Tibial artery (tissue), 4 donors: ENCODE measurements around the gene DNAL4.
A peak's percentile ranks its signal among the peaks of the same experiment; 100 is the strongest.
"Not testable (repeated sequence)": the region's sequence is repeated elsewhere in the genome, so short reads cannot be mapped to it uniquely, and the experiment has no call there.

Source experiments
- DNase-seq, 2 donors: peaks; one replicate each; pipeline ENCODE4 v3.0.0-alpha.2; 2019
- H3K27ac ChIP-seq, 2 donors: fragments of 200-600 bp; sonication (generic) in 1 of 2; 1 replicate in 1 of 2; 2 replicates in 1 of 2; pipeline ENCODE4 v1.5.1; 2018 to 2019; ENCODE audit warnings: mild to moderate bottlenecking in 1 of 2
- H3K27me3 ChIP-seq, 2 donors: fragments of 200-600 bp; sonication (generic) in 1 of 2; one replicate each; pipeline versions ENCODE4 v1.5.1 to v1.6.0; 2016 to 2019
- H3K36me3 ChIP-seq, 3 donors: fragments of 200-600 bp; sonication (generic) in 2 of 3; one replicate each; pipeline ENCODE4 v1.5.1; 2016 to 2019; ENCODE audit warnings: mild to moderate bottlenecking in 2 of 3
- H3K4me1 ChIP-seq, 4 donors: fragments of 200-600 bp; sonication (generic) in 2 of 4; 1 replicate in 3 of 4; 2 replicates in 1 of 4; pipeline ENCODE4 v1.5.1; 2016 to 2019
- H3K4me3 ChIP-seq, 2 donors: fragments of 200-600 bp; sonication (generic) in 1 of 2; 1 replicate in 1 of 2; 2 replicates in 1 of 2; pipeline ENCODE4 v1.5.1; 2018 to 2019; ENCODE audit warnings: mild to moderate bottlenecking in 2 of 2
- H3K9me3 ChIP-seq, 3 donors: fragments of 200-600 bp; sonication (generic) in 1 of 3; one replicate each; pipeline ENCODE4 v1.5.1; 2016 to 2019
- intact Hi-C: fragments of 100-400 bp; cut with DNase I; formaldehyde crosslinking; loops from one replicate; pipeline ENCODE4 v1.15.0; 2023; ENCODE audit warnings: low total_unique reads
- TF ChIP-seq, protein P1 (sequence below), 2 experiments: fragments of 200-600 bp in 1 of 2; fragments of 450-650 bp in 1 of 2; IDR thresholded peaks; one replicate each; pipeline ENCODE4 v1.5.1; 2017 to 2019; ENCODE audit warnings: antibody characterized with exemption in 2 of 2, mild to moderate bottlenecking in 1 of 2, moderate library complexity in 1 of 2

Gene DNAL4

DNA sequence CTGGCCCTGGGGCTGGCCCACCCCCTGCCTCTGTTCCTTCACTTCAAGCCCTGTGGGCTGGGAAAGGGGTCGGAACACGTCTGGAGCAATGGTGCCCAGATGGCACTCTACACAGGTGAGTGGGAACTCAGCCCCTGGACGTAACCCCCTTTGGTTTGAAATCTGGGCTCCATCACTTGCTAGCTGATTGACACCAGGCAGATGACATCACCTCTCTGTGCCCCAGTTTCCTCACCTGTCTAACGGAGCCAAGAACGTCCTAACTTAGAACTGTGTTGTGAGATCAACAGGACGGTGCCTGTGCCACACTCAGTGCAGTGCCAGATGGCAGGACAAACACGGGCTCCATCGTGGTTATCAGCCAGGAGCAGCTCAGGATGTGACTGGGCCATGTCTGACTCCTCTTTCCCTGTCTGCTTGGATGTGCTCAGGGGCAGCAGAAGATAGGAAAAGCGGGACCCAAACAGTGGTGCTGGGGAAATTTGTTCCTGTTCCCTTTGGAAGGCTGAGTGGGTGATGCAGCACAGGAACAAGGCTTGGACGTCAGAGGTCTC lies 25.5 kb upstream of the DNAL4 start:
- intact Hi-C loops = no loop called here
- Histone ChIP-seq H3K9me3 (no peaks in the 10 kb centered on the region), H3K4me1 (no peaks in the 10 kb centered on the region), H3K4me3 (no peak overlapping the region), H3K36me3 (peaks cover 0 to 39% (median 4%) of the 10 kb centered on the region in 3 donors), H3K27me3 (no peaks in the 10 kb centered on the region), H3K27ac (no peak overlapping the region)
- TF ChIP-seq, protein P1, sequence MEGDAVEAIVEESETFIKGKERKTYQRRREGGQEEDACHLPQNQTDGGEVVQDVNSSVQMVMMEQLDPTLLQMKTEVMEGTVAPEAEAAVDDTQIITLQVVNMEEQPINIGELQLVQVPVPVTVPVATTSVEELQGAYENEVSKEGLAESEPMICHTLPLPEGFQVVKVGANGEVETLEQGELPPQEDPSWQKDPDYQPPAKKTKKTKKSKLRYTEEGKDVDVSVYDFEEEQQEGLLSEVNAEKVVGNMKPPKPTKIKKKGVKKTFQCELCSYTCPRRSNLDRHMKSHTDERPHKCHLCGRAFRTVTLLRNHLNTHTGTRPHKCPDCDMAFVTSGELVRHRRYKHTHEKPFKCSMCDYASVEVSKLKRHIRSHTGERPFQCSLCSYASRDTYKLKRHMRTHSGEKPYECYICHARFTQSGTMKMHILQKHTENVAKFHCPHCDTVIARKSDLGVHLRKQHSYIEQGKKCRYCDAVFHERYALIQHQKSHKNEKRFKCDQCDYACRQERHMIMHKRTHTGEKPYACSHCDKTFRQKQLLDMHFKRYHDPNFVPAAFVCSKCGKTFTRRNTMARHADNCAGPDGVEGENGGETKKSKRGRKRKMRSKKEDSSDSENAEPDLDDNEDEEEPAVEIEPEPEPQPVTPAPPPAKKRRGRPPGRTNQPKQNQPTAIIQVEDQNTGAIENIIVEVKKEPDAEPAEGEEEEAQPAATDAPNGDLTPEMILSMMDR (IDR thresholded peaks at IDR 0.05) = no peak
- DNase-seq = no peak

DNA sequence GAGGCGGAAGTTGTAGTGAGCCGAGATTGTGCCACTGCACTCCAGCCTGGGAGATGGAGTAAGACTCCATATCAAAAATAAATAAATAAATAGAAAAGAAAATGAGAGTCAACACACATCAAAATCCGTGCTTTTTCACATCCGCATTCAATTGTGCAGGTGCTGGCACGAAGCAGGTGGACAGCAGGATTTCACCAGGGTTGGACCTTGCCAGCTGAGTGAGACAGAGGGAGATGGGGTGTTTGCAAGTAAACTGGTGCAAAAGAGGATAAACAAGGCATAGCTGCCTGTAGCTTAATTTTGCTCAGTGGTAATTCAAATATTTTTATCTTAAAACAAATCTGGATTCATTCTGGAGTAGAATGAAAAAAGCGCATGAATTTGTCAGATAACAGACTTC lies 23.3 kb upstream of the DNAL4 start:
- Histone ChIP-seq H3K27ac (no peak overlapping the region), H3K4me1 (no peaks in the 10 kb centered on the region), H3K4me3 (no peak overlapping the region), H3K9me3 (no peaks in the 10 kb centered on the region), H3K36me3 (peaks cover 0 to 27% (median 4%) of the 10 kb centered on the region in 3 donors), H3K27me3 (peaks cover 0 to 3% of the 10 kb centered on the region in 2 donors)
- intact Hi-C loops = no loop called here
- no peak for DNase-seq
- TF ChIP-seq, protein P1 (IDR thresholded peaks at IDR 0.05) = no peak

DNA sequence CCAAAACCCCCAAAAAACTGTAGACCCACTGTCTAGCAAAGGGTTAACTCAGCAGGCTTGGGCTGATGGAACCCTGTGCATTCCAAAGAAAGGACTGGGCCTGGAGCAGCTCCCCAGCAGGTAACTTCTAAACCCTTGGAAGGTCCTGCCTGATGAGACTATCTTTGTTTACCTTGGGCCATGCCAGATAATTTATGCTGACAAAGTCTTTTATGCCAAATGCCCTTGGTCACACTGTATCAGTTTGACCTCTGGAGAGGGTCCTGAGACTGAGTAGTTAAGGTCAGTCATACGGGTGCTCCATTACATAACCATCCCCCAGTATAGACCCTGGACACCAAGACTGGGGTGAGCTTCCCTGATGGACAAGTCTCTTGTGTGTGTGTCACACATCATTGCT lies 21.9 kb upstream of the DNAL4 start:
- H3K4me3 ChIP-seq = no peak overlapping the region
- intact Hi-C loops = no loop called here
- TF ChIP-seq, protein P1 (IDR thresholded peaks at IDR 0.05) = no peak
- H3K36me3 ChIP-seq = peaks cover 0 to 15% (median 0%) of the 10 kb centered on the region in 3 donors
- H3K27ac ChIP-seq = no peak overlapping the region
- H3K27me3 ChIP-seq = peaks cover 0 to 6% of the 10 kb centered on the region in 2 donors
- H3K9me3 ChIP-seq = no peaks in the 10 kb centered on the region
- H3K4me1 ChIP-seq = no peaks in the 10 kb centered on the region
- no peak for DNase-seq

GRCh38 chr22:38811241-38811640 lies 17.3 kb upstream of the DNAL4 start:
- DNase-seq = no peak

DNA sequence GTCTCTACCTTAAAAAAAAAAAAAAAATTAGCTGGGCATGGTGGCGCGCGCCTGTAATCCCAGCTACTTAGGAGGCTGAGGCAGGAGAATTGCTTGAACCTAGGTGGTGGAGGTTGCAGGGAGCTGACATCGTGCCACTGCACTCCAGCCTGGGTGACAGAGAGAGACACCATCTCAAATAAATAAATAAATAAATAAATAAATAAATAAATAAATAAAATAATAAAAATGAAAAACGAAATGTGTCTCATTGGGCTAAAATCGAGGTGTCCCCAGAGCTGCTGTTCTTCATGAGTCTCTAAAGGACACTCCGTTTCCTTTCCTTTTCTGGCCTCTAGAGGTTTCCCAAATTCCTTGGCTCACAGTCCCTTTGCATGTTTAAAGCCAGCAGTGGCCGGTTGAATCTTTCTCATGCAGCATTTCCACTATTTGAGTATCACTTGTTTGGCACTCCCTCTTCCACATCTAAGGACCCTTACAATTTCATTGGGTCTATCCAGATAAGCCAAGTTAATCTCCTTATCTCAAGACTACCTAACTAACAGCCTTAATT lies 11.2 kb upstream of the DNAL4 start:
- H3K27ac ChIP-seq, intact Hi-C loops, H3K4me3 ChIP-seq, H3K27me3 ChIP-seq, DNase-seq, H3K9me3 ChIP-seq, H3K36me3 ChIP-seq: not testable (repeated sequence)
- H3K4me1 ChIP-seq = peaks cover 0 to 14% (median 6%) of the 10 kb centered on the region in 4 donors

More at GRCh38 chr22:38811241-38811640, 17.3 kb upstream of the DNAL4 start:
- H3K4me1 ChIP-seq = no peaks in the 10 kb centered on the region
- intact Hi-C loops = no loop called here
- peaks cover 0 to 6% of the 10 kb centered on the region in 2 donors for H3K27me3 ChIP-seq
- no peak overlapping the region for H3K4me3 ChIP-seq
- no peaks in the 10 kb centered on the region for H3K36me3 ChIP-seq
- H3K9me3 ChIP-seq = peaks cover 0 to 13% (median 8%) of the 10 kb centered on the region in 3 donors
- TF ChIP-seq, protein P1 (IDR thresholded peaks at IDR 0.05) = no peak
- H3K27ac ChIP-seq = no peak overlapping the region

GRCh38 chr22:38802671-38803121 lies 8.8 kb upstream of the DNAL4 start:
- TF ChIP-seq, protein P1 (IDR thresholded peaks at IDR 0.05) = no peak
- H3K4me3 ChIP-seq = no peak overlapping the region
- H3K4me1 ChIP-seq = peaks cover 0 to 14% (median 6%) of the 10 kb centered on the region in 4 donors
- intact Hi-C loops = no loop called here
- H3K36me3 ChIP-seq = no peaks in the 10 kb centered on the region
- H3K27me3 ChIP-seq = peaks cover 0 to 11% of the 10 kb centered on the region in 2 donors
- peak overlapping the region in 1 of 2 donors; percentile 61 for H3K27ac ChIP-seq
- H3K9me3 ChIP-seq = no peaks in the 10 kb centered on the region
- peak; percentile 57 to 88 for DNase-seq
